ENCODE measurements around the gene BCL2L12.

The BCL2L12 gene

GRCh38 chr19:49642492-49643035 lies 23.2 kb upstream of the BCL2L12 start:
- FAIRE-seq = no peak

GRCh38 chr19:49643466-49643865 lies 22.3 kb upstream of the BCL2L12 start:
- FAIRE-seq = no peak

- no peak for FAIRE-seq
Measured at GRCh38 chr19:49645592-49645991, 20.1 kb upstream of the BCL2L12 start.

GRCh38 chr19:49645995-49646394 lies 19.7 kb upstream of the BCL2L12 start:
- FAIRE-seq = no peak

- FAIRE-seq = no peak
Measured at GRCh38 chr19:49646586-49646985, 19.1 kb upstream of the BCL2L12 start.

GRCh38 chr19:49651029-49651819 lies 14.5 kb upstream of the BCL2L12 start:
- no peak for FAIRE-seq

GRCh38 chr19:49651820-49652550 lies 13.7 kb upstream of the BCL2L12 start:
- FAIRE-seq = no peak

GRCh38 chr19:49652551-49653465 lies 12.9 kb upstream of the BCL2L12 start:
- FAIRE-seq = no peak

GRCh38 chr19:49653466-49653806 lies 12.3 kb upstream of the BCL2L12 start:
- no peak for FAIRE-seq

- FAIRE-seq = no peak
Measured at GRCh38 chr19:49654581-49654980, 11.2 kb upstream of the BCL2L12 start.

GRCh38 chr19:49655570-49656455 lies 9.9 kb upstream of the BCL2L12 start:
- no peak for FAIRE-seq

- no peak for FAIRE-seq
Measured at GRCh38 chr19:49656456-49657109, 9.2 kb upstream of the BCL2L12 start.

GRCh38 chr19:49657493-49658138 lies 8.1 kb upstream of the BCL2L12 start:
- no peak for FAIRE-seq

GRCh38 chr19:49658139-49658517 lies 7.6 kb upstream of the BCL2L12 start:
- FAIRE-seq = no peak

GRCh38 chr19:49658566-49659442 lies 6.9 kb upstream of the BCL2L12 start:
- FAIRE-seq = no peak

- no peak for FAIRE-seq
Measured at GRCh38 chr19:49660338-49660961, 5.3 kb upstream of the BCL2L12 start.

- no peak for FAIRE-seq
Measured at GRCh38 chr19:49662011-49662410, 3.7 kb upstream of the BCL2L12 start.

GRCh38 chr19:49663224-49663623 lies 2.5 kb upstream of the BCL2L12 start:
- FAIRE-seq = no peak
